Hepatocyte (in vitro differentiated cells): Measurements from ENCODE around the gene GPR156.

ENCODE experiments used
- EZH2 ChIP-seq: fragments of 200-600 bp; sonication (generic); IDR thresholded peaks from 2 replicates; pipeline ENCODE4 v1.6.1; 2016; ENCODE audit warnings: antibody characterized with exemption, mild to moderate bottlenecking, borderline replicate concordance
- EZH2phosphoT487 ChIP-seq: fragments of 200-600 bp; sonication (generic); IDR thresholded peaks from one replicate; pipeline ENCODE4 v1.6.1; 2018; ENCODE audit warnings: antibody characterized with exemption, mild to moderate bottlenecking, low read depth, moderate library complexity; ENCODE audit not compliant: unreplicated experiment, severe bottlenecking
- TF ChIP-seq, protein P1 (sequence below): fragments of 200-600 bp; sonication (generic); IDR thresholded peaks from 2 replicates; pipeline ENCODE4 v1.5.1; 2016; ENCODE audit warnings: antibody characterized with exemption, mild to moderate bottlenecking; ENCODE audit not compliant: poor library complexity

DNA sequence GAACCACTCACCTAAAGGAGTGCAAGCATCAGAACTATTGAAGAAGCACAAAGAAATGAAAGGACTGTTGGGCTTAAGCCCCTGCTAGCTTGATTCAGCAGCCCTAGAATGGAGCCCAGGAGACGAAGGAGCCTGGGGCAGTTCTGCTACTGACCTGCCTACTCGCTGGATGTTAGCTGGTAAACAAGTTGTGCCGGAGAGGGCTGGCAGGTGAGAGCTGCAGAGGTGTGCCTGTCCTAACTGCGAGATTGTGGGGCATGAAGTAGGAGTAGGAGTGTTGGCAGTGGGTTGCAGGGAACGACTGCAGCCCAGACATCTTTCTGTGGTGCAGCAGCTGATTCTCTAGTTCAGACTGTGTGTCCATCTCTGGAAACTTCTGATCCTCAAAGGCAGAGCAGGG, 115.6 kb downstream of the GPR156 start:
- no peak for TF ChIP-seq EZH2phosphoT487
- TF ChIP-seq, protein P1, sequence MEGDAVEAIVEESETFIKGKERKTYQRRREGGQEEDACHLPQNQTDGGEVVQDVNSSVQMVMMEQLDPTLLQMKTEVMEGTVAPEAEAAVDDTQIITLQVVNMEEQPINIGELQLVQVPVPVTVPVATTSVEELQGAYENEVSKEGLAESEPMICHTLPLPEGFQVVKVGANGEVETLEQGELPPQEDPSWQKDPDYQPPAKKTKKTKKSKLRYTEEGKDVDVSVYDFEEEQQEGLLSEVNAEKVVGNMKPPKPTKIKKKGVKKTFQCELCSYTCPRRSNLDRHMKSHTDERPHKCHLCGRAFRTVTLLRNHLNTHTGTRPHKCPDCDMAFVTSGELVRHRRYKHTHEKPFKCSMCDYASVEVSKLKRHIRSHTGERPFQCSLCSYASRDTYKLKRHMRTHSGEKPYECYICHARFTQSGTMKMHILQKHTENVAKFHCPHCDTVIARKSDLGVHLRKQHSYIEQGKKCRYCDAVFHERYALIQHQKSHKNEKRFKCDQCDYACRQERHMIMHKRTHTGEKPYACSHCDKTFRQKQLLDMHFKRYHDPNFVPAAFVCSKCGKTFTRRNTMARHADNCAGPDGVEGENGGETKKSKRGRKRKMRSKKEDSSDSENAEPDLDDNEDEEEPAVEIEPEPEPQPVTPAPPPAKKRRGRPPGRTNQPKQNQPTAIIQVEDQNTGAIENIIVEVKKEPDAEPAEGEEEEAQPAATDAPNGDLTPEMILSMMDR: no peak
- no peak for TF ChIP-seq EZH2
